K562 (cell line): ENCODE data around the gene CLGN. TPM values are rescaled to one million over a fixed set of nuclear protein-coding genes. Genes with fewer than 3 reads are reported as not detected.

Experiments
- ASH1L ChIP-seq: fragments of 450-650 bp; IDR thresholded peaks from 2 replicates; pipeline ENCODE4 v1.6.1; 2018; ENCODE audit warnings: borderline replicate concordance, mild to moderate bottlenecking, low read depth; ENCODE audit not compliant: partially characterized antibody
- ATF1 ChIP-seq, 2 experiments: fragments of 450-650 bp in 1 of 2; IDR thresholded peaks; 2 replicates each; pipeline ENCODE4 v1.6.1; 2016; ENCODE audit warnings: missing compliant biosample characterization in 1 of 2, missing genetic modification characterization in 1 of 2
- BCL6 ChIP-seq: fragments of 250-450 bp; sonication (Bioruptor Pico); IDR thresholded peaks from 2 replicates; pipeline ENCODE4 v1.4.0; 2020
- CHD7 ChIP-seq: fragments of 200-600 bp; sonication (generic); IDR thresholded peaks from one replicate; pipeline ENCODE4 v1.6.1; 2012; ENCODE audit warnings: mild to moderate bottlenecking, low read depth, low read length, inconsistent platforms
- MCM3 ChIP-seq: fragments of 450-650 bp; IDR thresholded peaks from 2 replicates; pipeline ENCODE4 v1.6.1; 2016
- MCM5 ChIP-seq: fragments of 450-650 bp; IDR thresholded peaks from 2 replicates; pipeline ENCODE4 v1.6.1; 2016; ENCODE audit warnings: low read depth
- MEF2A ChIP-seq: IDR thresholded peaks from 2 replicates; pipeline ENCODE4 v1.6.1; 2011; ENCODE audit warnings: low read depth, mild to moderate bottlenecking, low read length, moderate library complexity; ENCODE audit not compliant: control insufficient read depth
- SLC30A9 ChIP-seq: fragments of 250-450 bp; sonication (Bioruptor Pico); IDR thresholded peaks from 2 replicates; pipeline ENCODE4 v1.8.0; 2022; ENCODE audit warnings: mild to moderate bottlenecking, moderate library complexity
- SNRNP70 ChIP-seq: fragments of 200-400 bp; formaldehyde crosslinking; optimal IDR thresholded peaks from 2 replicates; pipeline ENCODE3; 2017; ENCODE audit warnings: low read depth, low read length
- STAT5A ChIP-seq: IDR thresholded peaks from 2 replicates; pipeline ENCODE4 v1.6.1; 2012; ENCODE audit warnings: low read length, inconsistent platforms, borderline replicate concordance
- TEAD4 ChIP-seq, 2 experiments: sonication (generic) in 1 of 2; formaldehyde crosslinking in 1 of 2; IDR thresholded peaks; 2 replicates each; pipeline versions ENCODE4 v1.6.1 to v1.8.0; 2012 to 2022; ENCODE audit warnings: borderline replicate concordance in 1 of 2, inconsistent platforms in 1 of 2, low read length in 1 of 2, mild to moderate bottlenecking in 1 of 2, missing genetic modification reagents in 1 of 2
- ZBED1 ChIP-seq: IDR thresholded peaks from 2 replicates; pipeline ENCODE4 v1.6.1; 2014
- ZBTB33 ChIP-seq: sonication (generic); formaldehyde crosslinking; IDR thresholded peaks from 2 replicates; pipeline ENCODE4 v1.8.1; 2023; ENCODE audit warnings: mild to moderate bottlenecking, missing genetic modification reagents
- ZNF217 ChIP-seq: sonication (generic); formaldehyde crosslinking; IDR thresholded peaks from 2 replicates; pipeline ENCODE4 v1.8.0; 2022; ENCODE audit warnings: mild to moderate bottlenecking, missing genetic modification reagents
- ZNF253 ChIP-seq: fragments of 250-450 bp; sonication (Bioruptor Pico); conservative IDR thresholded peaks from 2 replicates; pipeline ENCODE4 v1.6.1; 2021; ENCODE audit warnings: mild to moderate bottlenecking
- ZNF778 ChIP-seq: fragments of 450-650 bp; formaldehyde crosslinking; IDR thresholded peaks from 2 replicates; pipeline ENCODE4 v1.4.0; 2020; ENCODE audit warnings: mild to moderate bottlenecking, moderate library complexity
- polyA plus RNA-seq, 8 experiments: library from polyadenylated mRNA; depleted of rRNA in 4 of 8; stranded (reverse) in 5 of 8; unstranded in 3 of 8; fragments of >200 nt; fragmentation: Nextera tagmentation in 2 of 8; fragmentation: Illumina TruSeq in 1 of 8; extraction: Ambion mirVana in 2 of 8; extraction: Trizol in 1 of 8; gene quantifications; 2 replicates each; pipeline versions ENCODE4 v1.2.1 to v1.2.3, GENCODE V29; 2011 to 2014; ENCODE audit warnings: inconsistent platforms in 1 of 8, missing spikeins in 1 of 8
- total RNA-seq, 7 experiments: library from RNA; depleted of rRNA in 6 of 7; stranded (reverse); fragments of >200 nt in 6 of 7; fragmentation: Illumina TruSeq in 2 of 7; extraction: Trizol in 2 of 7; gene quantifications; 2 replicates each; pipeline versions ENCODE4 v1.2.1 to v1.2.3, GENCODE V29; 2011 to 2021; ENCODE audit warnings: low replicate concordance in 1 of 7

CLGN gene
- total and polyA plus RNA-seq, 9 of the 15 experiments (the other 6 are each of a cell fraction or from before 2014, with no cell fraction given): 0.22 to 3.6 (median 2.7) TPM

GRCh38 chr4:140373328-140374129 lies 53.9 kb downstream of the CLGN start, which contains the start of gene SCOC (continued):
- TF ChIP-seq CHD7: no peak
- no peak for TF ChIP-seq MCM5
- no peak for TF ChIP-seq ZBTB33
- TF ChIP-seq ZNF253 (CRISPR knock-in tag): no peak
- TF ChIP-seq SNRNP70: no peak
- no peak for TF ChIP-seq MCM3
- no peak for TF ChIP-seq TEAD4 (IDR thresholded peaks at IDR 0.05; ENCODE audit: low read length)
- no peak for TF ChIP-seq TEAD4 (CRISPR knock-in tag; IDR thresholded peaks at IDR 0.05; ENCODE audit: borderline replicate concordance)
- TF ChIP-seq SLC30A9 (CRISPR knock-in tag): no peak
- TF ChIP-seq STAT5A: no peak
- TF ChIP-seq ZBED1: no peak
- TF ChIP-seq ZNF778: no peak
- no peak for TF ChIP-seq ZNF217 (CRISPR knock-in tag)
- no peak for TF ChIP-seq ATF1 (CRISPR knock-in tag; IDR thresholded peaks at IDR 0.05)
- peak; percentile 73 for TF ChIP-seq ATF1 (tag; IDR thresholded peaks at IDR 0.05)
- no peak for TF ChIP-seq MEF2A
- peak; percentile 74 for TF ChIP-seq ASH1L
- TF ChIP-seq BCL6: no peak
